Trophoblast cell (in vitro differentiated cells and primary cell): Measurements from ENCODE around the gene HIPK2.
A peak's percentile ranks its signal among the peaks of the same experiment; 100 is the strongest.

Experiments used
- DNase-seq, 2 donors: peaks; one replicate each; pipeline ENCODE4 v3.0.0-alpha.2; 2016
- H2AFZ ChIP-seq: 2 replicates; pipeline ENCODE4 v1.6.1; 2013; ENCODE audit warnings: low read length, moderate library complexity, mild to moderate bottlenecking; ENCODE audit not compliant: insufficient read depth, poor library complexity
- H2AK5ac ChIP-seq: 2 replicates; pipeline ENCODE4 v1.6.1; 2013; ENCODE audit warnings: mild to moderate bottlenecking, low read length
- H2BK120ac ChIP-seq: 2 replicates; pipeline ENCODE4 v1.6.1; 2013; ENCODE audit warnings: low read length, mild to moderate bottlenecking, moderate library complexity; ENCODE audit not compliant: insufficient read depth, poor library complexity
- H2BK12ac ChIP-seq: 2 replicates; pipeline ENCODE4 v1.6.1; 2013; ENCODE audit warnings: mild to moderate bottlenecking, low read length, moderate library complexity
- H2BK5ac ChIP-seq: 2 replicates; pipeline ENCODE4 v1.6.1; 2013; ENCODE audit warnings: low read length, low read depth, moderate library complexity, mild to moderate bottlenecking; ENCODE audit not compliant: poor library complexity
- H3K14ac ChIP-seq: 2 replicates; pipeline ENCODE4 v1.6.1; 2013; ENCODE audit warnings: mild to moderate bottlenecking, low read length
- H3K18ac ChIP-seq: 2 replicates; pipeline ENCODE4 v1.6.1; 2013; ENCODE audit warnings: mild to moderate bottlenecking, low read length
- H3K23ac ChIP-seq: 2 replicates; pipeline ENCODE4 v1.6.1; 2013; ENCODE audit warnings: low read length
- H3K27ac ChIP-seq: 2 replicates; pipeline ENCODE4 v1.5.1; 2013; ENCODE audit warnings: low read depth, mild to moderate bottlenecking, inconsistent platforms, low read length, moderate library complexity
- H3K27me3 ChIP-seq: 2 replicates; pipeline ENCODE4 v1.6.1; 2013; ENCODE audit warnings: inconsistent platforms, mild to moderate bottlenecking, low read length, moderate library complexity; ENCODE audit not compliant: insufficient read depth
- H3K36me3 ChIP-seq, 2 experiments: 1 replicate in 1 of 2; 2 replicates in 1 of 2; pipeline ENCODE4 v1.6.1; 2013; ENCODE audit warnings: low read length in 2 of 2, mild to moderate bottlenecking in 2 of 2, moderate library complexity in 1 of 2; ENCODE audit not compliant: insufficient read depth in 2 of 2, control insufficient read depth in 1 of 2
- H3K4ac ChIP-seq: 2 replicates; pipeline ENCODE4 v1.6.1; 2013; ENCODE audit warnings: low read depth, mild to moderate bottlenecking, low read length, moderate library complexity
- H3K4me1 ChIP-seq, 2 experiments: 1 replicate in 1 of 2; 2 replicates in 1 of 2; pipeline ENCODE4 v1.6.1; 2013; ENCODE audit warnings: low read length in 2 of 2, mild to moderate bottlenecking in 2 of 2, moderate library complexity in 1 of 2; ENCODE audit not compliant: insufficient read depth in 2 of 2, control insufficient read depth in 1 of 2
- H3K4me2 ChIP-seq: 2 replicates; pipeline ENCODE4 v1.6.1; 2013; ENCODE audit warnings: inconsistent platforms, mild to moderate bottlenecking, low read length, moderate library complexity
- H3K4me3 ChIP-seq: 2 replicates; pipeline ENCODE4 v1.5.1; 2013; ENCODE audit warnings: mild to moderate bottlenecking, low read depth, low read length, inconsistent platforms
- H3K79me1 ChIP-seq: one replicate; pipeline ENCODE4 v1.6.1; 2013; ENCODE audit warnings: low read length
- H3K79me2 ChIP-seq: 2 replicates; pipeline ENCODE4 v1.6.1; 2013; ENCODE audit warnings: low read length, mild to moderate bottlenecking; ENCODE audit not compliant: control insufficient read depth, insufficient read depth, poor library complexity
- H3K9ac ChIP-seq: 2 replicates; pipeline ENCODE4 v1.6.1; 2013; ENCODE audit warnings: mild to moderate bottlenecking, low read length
- H3K9me3 ChIP-seq: 2 replicates; pipeline ENCODE4 v1.6.1; 2013; ENCODE audit warnings: low read depth, mild to moderate bottlenecking, control low read depth, inconsistent platforms, low read length; ENCODE audit not compliant: insufficient read depth
- H4K12ac ChIP-seq: 2 replicates; pipeline ENCODE4 v1.6.1; 2013; ENCODE audit warnings: low read depth, mild to moderate bottlenecking, low read length, moderate library complexity
- H4K8ac ChIP-seq: 2 replicates; pipeline ENCODE4 v1.6.1; 2013; ENCODE audit warnings: low read depth, mild to moderate bottlenecking, low read length, moderate library complexity
- H4K91ac ChIP-seq: one replicate; pipeline ENCODE4 v1.6.1; 2013; ENCODE audit warnings: low read depth, mild to moderate bottlenecking, low read length, moderate library complexity
- WGBS: extraction: QIAGEN DNeasy Blood & Tissue Kit; methylation state at CpG from one replicate; pipeline ENCODE4 v1.1.7; 2013; ENCODE audit warnings: missing lambda C conversion rate; ENCODE audit not compliant: insufficient read length, insufficient coverage; ENCODE audit errors: extremely low coverage; 5-methylcytosine and 5-hydroxymethylcytosine counted together

The HIPK2 gene

GRCh38 chr7:139680676-139681462, 96.9 kb downstream of the HIPK2 start:
- H4K8ac ChIP-seq: no peak overlapping the region
- no peak overlapping the region for H4K91ac ChIP-seq
- no peaks in the 10 kb centered on the region for H3K79me2 ChIP-seq
- no peak overlapping the region for H3K27ac ChIP-seq
- H3K4ac ChIP-seq: no peak overlapping the region
- H2BK12ac ChIP-seq: no peak overlapping the region
- no peak overlapping the region for H3K18ac ChIP-seq
- no peak overlapping the region for H2BK120ac ChIP-seq
- peak; percentile 26 to 39 for DNase-seq
- no CpG with 5 or more reads among the region's 11 CpGs for WGBS
- no peak overlapping the region for H3K9ac ChIP-seq
- no peak overlapping the region for H2AFZ ChIP-seq
- no peak overlapping the region for H2BK5ac ChIP-seq
- no peaks in the 10 kb centered on the region for H3K79me1 ChIP-seq
- peaks cover 2% of the 10 kb centered on the region for H3K9me3 ChIP-seq
- no peaks in the 10 kb centered on the region for H3K27me3 ChIP-seq
- peaks cover 10 to 14% of the 10 kb centered on the region in 2 experiments for H3K4me1 ChIP-seq
- H3K4me3 ChIP-seq: no peak overlapping the region
- no peak overlapping the region for H4K12ac ChIP-seq
- H3K36me3 ChIP-seq: peaks cover 0 to 2% of the 10 kb centered on the region in 2 experiments
- H3K23ac ChIP-seq: no peak overlapping the region
- no peak overlapping the region for H3K4me2 ChIP-seq
- H3K14ac ChIP-seq: no peak overlapping the region
- no peak overlapping the region for H2AK5ac ChIP-seq

DNA sequence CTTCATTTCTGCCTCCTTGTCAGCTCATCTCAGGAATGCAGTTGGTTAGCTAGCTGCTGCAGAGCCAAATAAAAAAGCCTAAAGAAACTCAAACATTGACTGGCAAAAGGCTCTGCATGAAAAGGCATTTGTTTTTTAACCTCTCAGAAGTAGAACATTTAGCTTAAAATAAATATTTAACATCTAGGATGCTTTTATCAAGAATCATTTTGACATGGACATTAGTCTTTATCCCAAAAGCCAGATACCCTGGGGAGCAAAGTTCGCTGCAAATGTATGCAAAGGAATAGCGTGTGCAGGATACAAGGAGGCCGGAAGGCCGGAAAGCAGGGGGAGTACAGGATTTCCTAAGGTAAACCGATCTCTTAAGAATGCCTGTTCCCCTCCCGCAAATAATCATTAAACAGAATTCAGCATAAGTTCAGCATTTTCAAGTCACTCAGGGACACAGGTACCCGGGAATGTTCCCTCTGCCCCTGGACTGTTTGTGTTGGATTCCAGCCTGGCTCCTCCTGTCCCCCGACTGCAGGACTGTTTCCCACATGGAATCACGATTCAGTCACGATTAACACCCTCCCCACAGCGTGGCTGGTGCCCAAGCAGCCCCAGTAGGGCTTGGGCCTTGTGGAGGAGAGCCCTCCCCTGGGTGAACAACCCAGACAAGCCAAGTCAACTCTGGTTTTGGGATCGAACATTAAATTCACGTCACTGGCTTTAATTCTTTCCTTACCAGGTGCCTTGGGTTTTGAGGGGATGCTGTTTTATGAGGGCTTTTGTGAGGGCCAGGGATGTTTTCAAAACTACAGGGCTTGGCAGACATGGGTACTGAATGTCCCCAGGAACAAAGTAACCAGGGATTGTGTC, 97.8 kb downstream of the HIPK2 start:
- no peak overlapping the region for H4K91ac ChIP-seq
- H3K4me2 ChIP-seq: no peak overlapping the region
- H3K27ac ChIP-seq: no peak overlapping the region
- H3K4me1 ChIP-seq: peaks cover 10 to 14% of the 10 kb centered on the region in 2 experiments
- no peak overlapping the region for H4K8ac ChIP-seq
- H3K79me2 ChIP-seq: no peaks in the 10 kb centered on the region
- no peak overlapping the region for H2AFZ ChIP-seq
- H3K23ac ChIP-seq: no peak overlapping the region
- H2BK120ac ChIP-seq: no peak overlapping the region
- no peak for DNase-seq
- no CpG with 5 or more reads among the region's 13 CpGs for WGBS
- H3K4ac ChIP-seq: no peak overlapping the region
- H3K36me3 ChIP-seq: peaks cover 0 to 2% of the 10 kb centered on the region in 2 experiments
- no peak overlapping the region for H3K18ac ChIP-seq
- no peak overlapping the region for H3K4me3 ChIP-seq
- H4K12ac ChIP-seq: no peak overlapping the region
- no peak overlapping the region for H2BK5ac ChIP-seq
- H3K14ac ChIP-seq: no peak overlapping the region
- H2BK12ac ChIP-seq: no peak overlapping the region
- no peaks in the 10 kb centered on the region for H3K79me1 ChIP-seq
- H2AK5ac ChIP-seq: no peak overlapping the region
- H3K9ac ChIP-seq: no peak overlapping the region
- peaks cover under 1% of the 10 kb centered on the region for H3K9me3 ChIP-seq
- H3K27me3 ChIP-seq: no peaks in the 10 kb centered on the region

- Histone ChIP-seq H3K4me3 (no peak overlapping the region), H4K91ac (no peak overlapping the region), H2BK5ac (no peak overlapping the region), H3K27ac (no peak overlapping the region), H3K9ac (no peak overlapping the region), H3K9me3 (no peaks in the 10 kb centered on the region), H3K79me1 (no peaks in the 10 kb centered on the region), H3K23ac (no peak overlapping the region), H3K79me2 (no peaks in the 10 kb centered on the region), H3K18ac (no peak overlapping the region), H2BK12ac (no peak overlapping the region), H3K4me1 (peaks cover 0 to 4% of the 10 kb centered on the region in 2 experiments), H3K27me3 (no peaks in the 10 kb centered on the region), H3K4ac (no peak overlapping the region), H4K8ac (no peak overlapping the region), H4K12ac (no peak overlapping the region), H2AK5ac (no peak overlapping the region), H3K4me2 (no peak overlapping the region), H2BK120ac (no peak overlapping the region), H3K14ac (no peak overlapping the region), H3K36me3 (peaks cover 0 to 2% of the 10 kb centered on the region in 2 experiments), H2AFZ (no peak overlapping the region)
- WGBS: no CpG with 5 or more reads among the region's 2 CpGs
- DNase-seq: no peak
These were observed 101.4 kb downstream of the HIPK2 start for GRCh38 chr7:139676390-139676789.

- no peaks in the 10 kb centered on the region for H3K27me3 ChIP-seq
- no peak overlapping the region for H3K4me3 ChIP-seq
- no peak overlapping the region for H3K23ac ChIP-seq
- H2AFZ ChIP-seq: no peak overlapping the region
- no peak overlapping the region for H3K14ac ChIP-seq
- no peak overlapping the region for H2BK120ac ChIP-seq
- H4K8ac ChIP-seq: no peak overlapping the region
- WGBS: no CpG with 5 or more reads among the region's 12 CpGs
- no peak overlapping the region for H3K9ac ChIP-seq
- no peaks in the 10 kb centered on the region for H3K79me1 ChIP-seq
- peaks cover 0 to 4% of the 10 kb centered on the region in 2 experiments for H3K4me1 ChIP-seq
- no peaks in the 10 kb centered on the region for H3K79me2 ChIP-seq
- H3K27ac ChIP-seq: no peak overlapping the region
- no peaks in the 10 kb centered on the region for H3K9me3 ChIP-seq
- no peak overlapping the region for H2BK5ac ChIP-seq
- H2AK5ac ChIP-seq: no peak overlapping the region
- H2BK12ac ChIP-seq: no peak overlapping the region
- H3K4ac ChIP-seq: no peak overlapping the region
- H3K36me3 ChIP-seq: peaks cover 0 to 2% of the 10 kb centered on the region in 2 experiments
- no peak overlapping the region for H4K12ac ChIP-seq
- H4K91ac ChIP-seq: no peak overlapping the region
- DNase-seq: no peak
- H3K18ac ChIP-seq: no peak overlapping the region
- H3K4me2 ChIP-seq: no peak overlapping the region
These were observed 102.4 kb downstream of the HIPK2 start for GRCh38 chr7:139675127-139676125.
